Endothelial cell of umbilical vein (primary cell): ENCODE data around the gene CHSY1. TPM values are rescaled to one million over a fixed set of nuclear protein-coding genes. Genes with fewer than 3 reads are reported as not detected.

Source experiments
- BruUV-seq: library from RNA; stranded (reverse); fragments of 400-500 nt; replicated peaks from 2 replicates; lab custom pipeline; 2021; lab: Mats Ljungman, UMichigan
- CTCF ChIA-PET: fragments of 300-600, 350-600 bp; sonication (Branson Sonifier 250); formaldehyde crosslinking; loops from one replicate; lab custom pipeline; 2021; ENCODE audit warnings: antibody characterized with exemption, inconsistent platforms; lab: Charles Lee
- POLR2A ChIA-PET: fragments of 300-600, 350-600 bp; sonication (Branson Sonifier 250); formaldehyde crosslinking; loops from one replicate; lab custom pipeline; 2021; ENCODE audit warnings: antibody characterized with exemption, inconsistent platforms; lab: Charles Lee
- DNase-seq: peaks from one replicate; pipeline ENCODE4 v3.0.0-alpha.2; 2011; ENCODE audit warnings: low read depth, low spot score
- FAIRE-seq: peaks from 2 replicates; lab custom pipeline; 2011; peaks lifted over from hg19 to GRCh38; lab: Jason Lieb, UNC
- H2AFZ ChIP-seq: 2 replicates; pipeline ENCODE4 v1.6.0; 2012; ENCODE audit warnings: low read depth, low read length, control low read depth, inconsistent platforms
- H3K27ac ChIP-seq: 2 replicates; pipeline ENCODE4 v1.5.1; 2011; ENCODE audit warnings: low read depth, mild to moderate bottlenecking, control low read depth, low read length, moderate library complexity; ENCODE audit not compliant: insufficient read depth
- H3K27me3 ChIP-seq, 2 experiments: 2 replicates each; pipeline versions ENCODE4 v1.6.0 to v1.6.1; 2011; ENCODE audit warnings: low read length in 2 of 2, mixed read lengths in 1 of 2; ENCODE audit not compliant: control insufficient read depth in 2 of 2, insufficient read depth in 2 of 2
- H3K36me3 ChIP-seq, 2 experiments: 2 replicates in 1 of 2; 3 replicates in 1 of 2; pipeline ENCODE4 v1.5.1; 2011; ENCODE audit warnings: low read length in 2 of 2, mild to moderate bottlenecking in 1 of 2, moderate library complexity in 1 of 2; ENCODE audit not compliant: control insufficient read depth in 2 of 2, insufficient read depth in 2 of 2; ENCODE audit errors: extremely low read depth in 1 of 2
- H3K4me1 ChIP-seq: 3 replicates; pipeline ENCODE4 v1.5.1; 2011; ENCODE audit warnings: mild to moderate bottlenecking, low read length; ENCODE audit not compliant: control insufficient read depth, insufficient read depth; ENCODE audit errors: extremely low read depth
- H3K4me2 ChIP-seq: 2 replicates; pipeline ENCODE4 v1.6.1; 2011; ENCODE audit warnings: low read length, control low read depth, mixed read lengths; ENCODE audit not compliant: insufficient read depth
- H3K4me3 ChIP-seq, 3 experiments: fragments of 200-600 bp in 1 of 3; sonication (generic), shearing (Covaris generic) in 1 of 3; replicated peaks in 1 of 3; 2 replicates each; pipeline ENCODE4 v1.5.1; 2011 to 2016; ENCODE audit warnings: control low read depth in 3 of 3, low read length in 3 of 3, mild to moderate bottlenecking in 2 of 3, inconsistent platforms in 1 of 3, low read depth in 1 of 3, moderate library complexity in 1 of 3; ENCODE audit not compliant: insufficient read depth in 1 of 3
- H3K79me2 ChIP-seq: 2 replicates; pipeline ENCODE4 v1.6.0; 2012; ENCODE audit warnings: low read length, inconsistent platforms; ENCODE audit not compliant: control insufficient read depth, insufficient read depth
- H3K9ac ChIP-seq: replicated peaks from 2 replicates; pipeline ENCODE3; 2011; ENCODE audit warnings: low read length, control low read depth; ENCODE audit not compliant: insufficient read depth; ENCODE audit errors: extremely low read depth
- H3K9me1 ChIP-seq: replicated peaks from 3 replicates; pipeline ENCODE4 v1.6.0; 2011; ENCODE audit warnings: mild to moderate bottlenecking, low read length; ENCODE audit not compliant: control insufficient read depth, insufficient read depth; ENCODE audit errors: extremely low read depth
- H3K9me3 ChIP-seq: replicated peaks from 2 replicates; pipeline ENCODE4 v1.5.1; 2012; ENCODE audit warnings: low read length, inconsistent platforms; ENCODE audit not compliant: control insufficient read depth, insufficient read depth
- H4K20me1 ChIP-seq: replicated peaks from 2 replicates; pipeline ENCODE3; 2011; ENCODE audit warnings: mild to moderate bottlenecking, low read length; ENCODE audit not compliant: control insufficient read depth, insufficient read depth; ENCODE audit errors: extremely low read depth
- CTCF ChIP-seq, 2 donors: IDR thresholded peaks; 1 replicate in 1 of 2; 2 replicates in 1 of 2; pipeline ENCODE4 v1.5.1; 2011; ENCODE audit warnings: low read length in 2 of 2, mild to moderate bottlenecking in 2 of 2, moderate library complexity in 2 of 2, control low read depth in 1 of 2, inconsistent platforms in 1 of 2, low read depth in 1 of 2; ENCODE audit not compliant: insufficient read depth in 1 of 2; ENCODE audit errors: extremely low read depth in 1 of 2
- FOS ChIP-seq: IDR thresholded peaks from 2 replicates; pipeline ENCODE4 v1.6.1; 2011; ENCODE audit warnings: mild to moderate bottlenecking, low read length, moderate library complexity, borderline replicate concordance; ENCODE audit not compliant: insufficient read depth
- JUN ChIP-seq: IDR thresholded peaks from 2 replicates; pipeline ENCODE4 v1.6.1; 2011; ENCODE audit warnings: borderline replicate concordance, low read depth; ENCODE audit not compliant: insufficient read length, insufficient read depth
- MAX ChIP-seq: IDR thresholded peaks from 2 replicates; pipeline ENCODE4 v1.6.1; 2011; ENCODE audit not compliant: insufficient read depth, insufficient read length
- MYC ChIP-seq: IDR thresholded peaks from one replicate; pipeline ENCODE4 v1.6.1; 2011; ENCODE audit warnings: mild to moderate bottlenecking, low read depth, low read length
- POLR2A ChIP-seq: IDR thresholded peaks from 2 replicates; pipeline ENCODE4 v1.6.1; 2012; ENCODE audit warnings: low read depth, mild to moderate bottlenecking, control low read depth, low read length
- POLR2AphosphoS5 ChIP-seq: IDR thresholded peaks from 2 replicates; pipeline ENCODE4 v1.6.1; 2012; ENCODE audit warnings: low read depth, mild to moderate bottlenecking, control low read depth, low read length, moderate library complexity; ENCODE audit not compliant: insufficient read depth
- dilution Hi-C: fragments of 300-500 bp; cut with MboI; formaldehyde crosslinking; loops from one replicate; pipeline ENCODE4 v1.15.0; 2019; ENCODE audit warnings: low sequenced_read_pairs; ENCODE audit not compliant: extremely low pct_ligation_motif_present
- intact Hi-C: fragments of 100-400 bp; cut with micrococcal nuclease; formaldehyde crosslinking; loops from one replicate; pipeline ENCODE4 v1.10.0; 2022
- polyA plus RNA-seq, 4 experiments: library from polyadenylated mRNA; depleted of rRNA in 3 of 4; stranded (reverse) in 3 of 4; unstranded in 1 of 4; fragments of >200 nt; gene quantifications; 2 replicates each; pipeline versions ENCODE4 v1.2.1 to v1.2.3, GENCODE V29; 2011 to 2012; ENCODE audit warnings: missing spikeins in 1 of 4
- total RNA-seq: library from RNA; stranded (reverse); gene quantifications from 2 replicates; pipeline ENCODE4 v1.2.3, GENCODE V29; 2021

CHSY1 gene
- total and polyA plus RNA-seq, 2 donors (not counting 3 experiments of a cell fraction or from before 2014, with no cell fraction given) = 23.7 to 50.8 TPM

- no peak for TF ChIP-seq MYC
- no peak for TF ChIP-seq MAX
- TF ChIP-seq JUN = no peak
- H3K4me2 ChIP-seq = no peak overlapping the region
- no peak overlapping the region for H3K4me3 ChIP-seq
- H3K27ac ChIP-seq = no peak overlapping the region
- peaks cover 19% of the 10 kb centered on the region for H3K79me2 ChIP-seq
- no peaks in the 10 kb centered on the region for H3K27me3 ChIP-seq
- CTCF ChIA-PET = interaction anchor here (1.7 to 2.9 kb wide), 2 partner anchors 16 to 264 kb away, joined by 6 to 10 read pairs; no protein-coding TSS in a partner anchor
- FAIRE-seq = no peak
- H4K20me1 ChIP-seq = no peaks in the 10 kb centered on the region
- no peak overlapping the region for H2AFZ ChIP-seq
- POLR2A ChIA-PET = no interaction called here
- H3K9me3 ChIP-seq = no peaks in the 10 kb centered on the region
- H3K9ac ChIP-seq = no peak overlapping the region
- no peak for DNase-seq
- peaks cover 25 to 28% of the 10 kb centered on the region in 2 experiments for H3K36me3 ChIP-seq
- BruUV-seq = no TSS peak
- intact Hi-C loops = no loop called here
- H3K4me1 ChIP-seq = peaks cover 8% of the 10 kb centered on the region
- H3K9me1 ChIP-seq = no peaks in the 10 kb centered on the region
- dilution Hi-C loops = no loop called here
Measured at GRCh38 chr15:101272584-101272983, 20.7 kb upstream of the CHSY1 start.

GRCh38 chr15:101269479-101270223 is 17.8 kb upstream of the CHSY1 start:
- dilution Hi-C loops (no loop called here), intact Hi-C loops (no loop called here)
- Histone ChIP-seq H2AFZ (no peak overlapping the region), H4K20me1 (no peaks in the 10 kb centered on the region), H3K9ac (no peak overlapping the region), H3K79me2 (peaks cover 2% of the 10 kb centered on the region), H3K4me2 (no peak overlapping the region), H3K9me3 (no peaks in the 10 kb centered on the region), H3K27ac (no peak overlapping the region), H3K4me1 (peaks cover 7% of the 10 kb centered on the region), H3K36me3 (peaks cover 20 to 27% of the 10 kb centered on the region in 2 experiments), H3K4me3 (no peak overlapping the region), H3K27me3 (no peaks in the 10 kb centered on the region), H3K9me1 (no peaks in the 10 kb centered on the region)
- no TSS peak for BruUV-seq
- ChIA-PET POLR2A (no interaction called here), CTCF (interaction anchor here (1.1 kb wide), 1 partner anchor 254 kb away, joined by 5 read pairs; no protein-coding TSS in a partner anchor)
- DNase-seq = no peak
- peak; percentile 22 to 50 for TF ChIP-seq CTCF (IDR thresholded peaks at IDR 0.05; ENCODE audit: extremely low read depth in 1 of 2, insufficient read depth in 1 of 2, low read depth in 1 of 2, low read length in 2 of 2)
- TF ChIP-seq POLR2AphosphoS5 = peak; percentile 15
- TF ChIP-seq FOS = no peak
- TF ChIP-seq POLR2A = peak; percentile 30
- TF ChIP-seq MAX = peak; percentile 37
- FAIRE-seq = peak; percentile 26
